Thyroid gland (tissue), 4 donors: ENCODE results near the gene MMD2.
"Not testable (repeated sequence)": the region's sequence is repeated elsewhere in the genome, so short reads cannot be mapped to it uniquely, and the experiment has no call there.

Experiments used
- CTCF ChIP-seq, 6 experiments: fragments of 200-600 bp in 3 of 6; fragments of 450-650 bp in 3 of 6; sonication (generic) in 3 of 6; IDR thresholded peaks; one replicate each; pipeline ENCODE4 v1.5.1; 2016 to 2019; ENCODE audit warnings: antibody characterized with exemption in 6 of 6, mild to moderate bottlenecking in 2 of 6, inconsistent platforms in 1 of 6, moderate library complexity in 1 of 6
- POLR2A ChIP-seq, 2 donors: fragments of 450-650 bp; IDR thresholded peaks; one replicate each; pipeline ENCODE4 v1.6.1; 2017; ENCODE audit warnings: antibody characterized with exemption in 2 of 2, mild to moderate bottlenecking in 2 of 2, moderate library complexity in 1 of 2

- not testable (repeated sequence) for TF ChIP-seq CTCF, POLR2A (IDR thresholded peaks at IDR 0.05)
Observed at GRCh38 chr7:4981295-4981890, 22.4 kb upstream of the MMD2 start.
